RWPE2 (cell line): Measurements from ENCODE around the gene ARHGAP18.
A peak's percentile ranks its signal among the peaks of the same experiment; 100 is the strongest.

Source experiments
- ATAC-seq: fragments of 200-7000 bp; cut with Tn5 transposase; 3 replicates; pipeline ENCODE4 v1.9.1; 2021; ENCODE audit warnings: low read depth
- DNase-seq: peaks from one replicate; pipeline ENCODE4 v3.0.0-alpha.2; 2020; ENCODE audit warnings: low spot score
- H3K27ac ChIP-seq: fragments of 450-650 bp; 2 replicates; pipeline ENCODE4 v1.5.1; 2017; ENCODE audit warnings: mild to moderate bottlenecking; ENCODE audit not compliant: poor library complexity, severe bottlenecking
- H3K27me3 ChIP-seq: fragments of 250-450 bp; sonication (Bioruptor Pico); 2 replicates; pipeline ENCODE4 v1.5.1; 2021; ENCODE audit warnings: mild to moderate bottlenecking, moderate library complexity; ENCODE audit not compliant: insufficient read depth, poor library complexity, severe bottlenecking
- H3K36me3 ChIP-seq: fragments of 250-450 bp; sonication (Bioruptor Pico); 2 replicates; pipeline ENCODE4 v1.5.1; 2020; ENCODE audit warnings: low read depth, mild to moderate bottlenecking, moderate library complexity
- H3K4me1 ChIP-seq: fragments of 250-450 bp; sonication (Bioruptor Pico); 2 replicates; pipeline ENCODE4 v1.5.1; 2021; ENCODE audit warnings: mild to moderate bottlenecking, moderate library complexity; ENCODE audit not compliant: insufficient read depth, poor library complexity, severe bottlenecking
- H3K4me3 ChIP-seq: fragments of 250-450 bp; sonication (Bioruptor Pico); 2 replicates; pipeline ENCODE4 v1.5.1; 2021; ENCODE audit warnings: mild to moderate bottlenecking, moderate library complexity; ENCODE audit not compliant: severe bottlenecking
- H3K9me3 ChIP-seq: fragments of 250-450 bp; sonication (Bioruptor Pico); 2 replicates; pipeline ENCODE4 v1.5.1; 2021; ENCODE audit warnings: mild to moderate bottlenecking, moderate library complexity; ENCODE audit not compliant: severe bottlenecking
- TF ChIP-seq, protein P1 (sequence below): fragments of 450-650 bp; IDR thresholded peaks from one replicate; pipeline ENCODE4 v1.5.1; 2017; ENCODE audit warnings: mild to moderate bottlenecking, moderate library complexity; ENCODE audit not compliant: poor library complexity, severe bottlenecking

The ARHGAP18 gene

DNA sequence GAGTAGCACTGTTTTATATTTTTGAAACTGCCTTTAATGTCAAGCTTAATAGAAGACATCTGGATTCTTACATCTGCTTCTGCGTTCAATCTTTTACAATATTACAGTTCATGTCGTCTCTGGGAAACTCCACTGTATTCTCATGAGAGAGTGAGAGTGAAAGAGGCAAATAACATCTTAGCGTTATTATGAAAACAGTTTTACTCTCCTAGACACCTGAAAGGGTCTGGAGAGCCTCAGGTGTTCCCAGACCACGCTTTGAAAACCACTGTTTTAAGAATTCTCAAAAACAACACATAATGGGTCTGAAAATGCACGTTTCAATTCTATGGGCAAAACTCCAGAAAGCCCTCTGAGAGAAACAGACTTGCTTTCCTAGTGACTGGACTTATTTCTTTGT is 63.3 kb downstream of the ARHGAP18 start:
- ATAC-seq: no peak
- no peaks in the 10 kb centered on the region for H3K9me3 ChIP-seq
- no peak for DNase-seq
- peak overlapping the region; percentile 86 for H3K27ac ChIP-seq
- H3K36me3 ChIP-seq: peaks cover 5% of the 10 kb centered on the region
- peaks cover 39% of the 10 kb centered on the region for H3K4me1 ChIP-seq
- H3K4me3 ChIP-seq: no peak overlapping the region
- TF ChIP-seq, protein P1, sequence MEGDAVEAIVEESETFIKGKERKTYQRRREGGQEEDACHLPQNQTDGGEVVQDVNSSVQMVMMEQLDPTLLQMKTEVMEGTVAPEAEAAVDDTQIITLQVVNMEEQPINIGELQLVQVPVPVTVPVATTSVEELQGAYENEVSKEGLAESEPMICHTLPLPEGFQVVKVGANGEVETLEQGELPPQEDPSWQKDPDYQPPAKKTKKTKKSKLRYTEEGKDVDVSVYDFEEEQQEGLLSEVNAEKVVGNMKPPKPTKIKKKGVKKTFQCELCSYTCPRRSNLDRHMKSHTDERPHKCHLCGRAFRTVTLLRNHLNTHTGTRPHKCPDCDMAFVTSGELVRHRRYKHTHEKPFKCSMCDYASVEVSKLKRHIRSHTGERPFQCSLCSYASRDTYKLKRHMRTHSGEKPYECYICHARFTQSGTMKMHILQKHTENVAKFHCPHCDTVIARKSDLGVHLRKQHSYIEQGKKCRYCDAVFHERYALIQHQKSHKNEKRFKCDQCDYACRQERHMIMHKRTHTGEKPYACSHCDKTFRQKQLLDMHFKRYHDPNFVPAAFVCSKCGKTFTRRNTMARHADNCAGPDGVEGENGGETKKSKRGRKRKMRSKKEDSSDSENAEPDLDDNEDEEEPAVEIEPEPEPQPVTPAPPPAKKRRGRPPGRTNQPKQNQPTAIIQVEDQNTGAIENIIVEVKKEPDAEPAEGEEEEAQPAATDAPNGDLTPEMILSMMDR: no peak
- H3K27me3 ChIP-seq: no peaks in the 10 kb centered on the region

DNA sequence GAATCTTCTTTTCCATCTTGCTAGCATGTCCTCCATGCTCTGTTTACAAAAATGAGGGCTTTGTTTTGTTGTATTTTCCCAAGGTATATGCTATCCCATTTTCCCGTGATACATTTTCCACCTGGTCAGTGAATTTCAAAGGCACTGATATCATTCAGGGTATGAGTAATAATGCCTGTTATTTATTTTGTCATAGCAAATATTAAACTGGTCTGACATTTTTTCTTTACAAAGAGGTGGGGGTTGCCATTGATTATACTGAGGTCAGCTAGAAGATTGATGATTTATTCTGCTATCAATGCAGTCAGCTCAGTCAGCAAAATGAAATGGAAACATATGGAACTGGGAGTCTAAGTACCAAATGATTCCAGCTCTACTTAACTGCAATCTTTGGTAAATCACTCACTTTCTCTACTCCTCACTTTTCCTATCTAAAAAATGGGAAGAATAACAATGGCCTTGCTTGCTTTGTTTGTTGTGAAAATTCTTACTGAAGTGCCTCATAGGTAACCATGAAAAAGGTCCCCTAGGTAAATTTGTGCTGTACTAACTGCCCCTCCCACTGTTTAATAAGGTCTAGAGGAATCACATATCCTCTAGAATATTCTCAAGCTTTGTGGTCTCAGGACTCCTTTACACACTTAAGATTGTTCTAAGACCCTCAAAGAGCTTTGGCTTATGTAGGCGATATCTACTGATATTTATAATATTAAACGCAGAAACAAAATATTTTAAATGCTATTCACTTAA is 64.0 kb downstream of the ARHGAP18 start:
- H3K27me3 ChIP-seq: no peaks in the 10 kb centered on the region
- peaks cover 9% of the 10 kb centered on the region for H3K36me3 ChIP-seq
- DNase-seq (no peak), ATAC-seq (peak; percentile 65)
- H3K4me1 ChIP-seq: peaks cover 39% of the 10 kb centered on the region
- H3K9me3 ChIP-seq: no peaks in the 10 kb centered on the region
- no peak overlapping the region for H3K4me3 ChIP-seq
- TF ChIP-seq, protein P1: no peak
- peak overlapping the region; percentile 86 for H3K27ac ChIP-seq

DNA sequence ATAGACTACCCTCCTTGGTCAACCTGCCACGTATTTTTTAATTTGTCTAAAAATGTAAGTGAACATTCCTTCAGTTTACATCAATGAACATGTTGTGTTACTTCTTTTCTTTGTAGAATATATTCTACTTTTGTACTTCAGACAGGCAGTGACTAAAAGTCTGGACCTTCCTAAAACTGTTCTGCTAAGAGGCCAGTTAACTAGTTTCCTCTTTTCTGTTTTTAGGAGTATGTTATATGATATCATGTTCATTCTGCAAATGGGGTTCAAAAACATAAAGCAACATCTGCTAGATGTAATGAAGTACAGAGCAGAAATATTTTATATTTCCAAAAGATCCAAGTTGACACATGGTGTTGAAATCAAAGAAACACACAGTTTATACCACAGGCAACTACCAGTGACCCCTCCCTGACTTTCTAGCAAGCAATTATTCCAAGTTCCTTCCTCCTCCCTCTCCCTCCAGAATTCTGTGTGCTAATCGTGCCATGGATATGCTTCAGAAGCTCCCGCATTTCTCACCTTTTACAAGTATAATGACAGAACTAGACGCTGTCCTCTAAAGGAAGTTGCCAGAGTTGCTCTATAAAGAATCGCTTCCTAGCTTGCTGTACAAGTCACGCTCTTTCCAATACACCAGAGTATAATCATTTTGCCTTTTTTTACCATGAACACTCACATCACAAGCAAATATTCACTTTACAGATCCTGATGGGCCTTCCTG is 64.7 kb downstream of the ARHGAP18 start:
- H3K27ac ChIP-seq: peak overlapping the region; percentile 86

DNA sequence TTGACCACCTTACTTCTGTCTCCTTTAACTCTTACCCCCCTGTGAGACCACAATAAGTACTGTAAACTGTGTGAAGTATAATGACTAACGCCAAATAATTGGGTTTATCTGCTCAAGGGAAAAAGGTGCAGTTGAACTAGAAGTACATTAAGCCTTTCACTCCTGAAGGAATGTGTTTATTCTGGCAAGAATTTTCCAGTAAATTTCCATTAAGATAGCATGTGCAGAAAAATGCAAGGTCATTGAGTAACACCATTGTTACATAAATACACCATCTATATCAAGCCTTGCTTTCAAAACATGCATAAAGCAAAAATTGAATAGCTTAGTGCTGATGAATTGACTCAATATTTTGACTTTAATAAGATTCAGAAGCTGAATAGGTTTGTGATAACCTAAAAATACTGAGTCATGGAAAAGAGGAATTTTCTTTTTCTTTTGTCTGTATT is 65.4 kb downstream of the ARHGAP18 start:
- H3K27me3 ChIP-seq: no peaks in the 10 kb centered on the region
- TF ChIP-seq, protein P1: no peak
- ATAC-seq: peak; percentile 48

More for the DNA sequence above, 64.7 kb downstream of the ARHGAP18 start:
- peaks cover 17% of the 10 kb centered on the region for H3K36me3 ChIP-seq
- TF ChIP-seq, protein P1: no peak
- no peak for DNase-seq
- H3K9me3 ChIP-seq: no peaks in the 10 kb centered on the region
- H3K27me3 ChIP-seq: no peaks in the 10 kb centered on the region
- ATAC-seq: peak; percentile 34
- peaks cover 39% of the 10 kb centered on the region for H3K4me1 ChIP-seq
- no peak overlapping the region for H3K4me3 ChIP-seq

More for the DNA sequence above, 65.4 kb downstream of the ARHGAP18 start:
- no peak for DNase-seq
- Histone ChIP-seq H3K27ac (peak overlapping the region; percentile 86), H3K4me1 (peaks cover 39% of the 10 kb centered on the region), H3K4me3 (no peak overlapping the region), H3K36me3 (peaks cover 19% of the 10 kb centered on the region), H3K9me3 (no peaks in the 10 kb centered on the region)
